AG08396 (cell line): Measurements from ENCODE around the gene CDH4.

ENCODE experiments used
- DNase-seq: peaks from one replicate; pipeline ENCODE4 v3.0.0; 2012; ENCODE audit warnings: low spot score, mixed read lengths

Gene CDH4

GRCh38 chr20:61561111-61561830, 309.2 kb downstream of the CDH4 start:
- no peak for DNase-seq

DNA sequence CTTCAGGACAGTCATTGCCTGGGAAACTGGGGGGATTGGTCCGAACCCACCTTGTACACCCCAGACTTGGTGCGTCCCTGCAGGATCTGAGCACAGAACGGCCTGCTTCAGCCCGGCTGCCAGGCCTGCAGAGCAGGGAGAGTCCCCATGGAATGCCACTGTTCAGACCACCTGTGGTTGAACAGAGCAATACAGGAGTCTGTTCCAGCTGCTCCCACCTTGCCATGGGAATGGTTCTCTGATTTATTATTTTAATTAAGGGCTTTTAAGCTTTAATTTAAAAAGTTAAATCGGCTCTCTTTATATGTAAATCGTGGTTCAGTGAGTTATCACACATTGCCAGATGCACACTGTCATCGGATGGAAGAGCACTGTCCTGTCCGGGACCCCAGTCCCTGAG, 310.4 kb downstream of the CDH4 start:
- no peak for DNase-seq

- no peak for DNase-seq
Measured at GRCh38 chr20:61562897-61563504, 310.9 kb downstream of the CDH4 start.

GRCh38 chr20:61564628-61565027, 312.6 kb downstream of the CDH4 start:
- no peak for DNase-seq

DNA sequence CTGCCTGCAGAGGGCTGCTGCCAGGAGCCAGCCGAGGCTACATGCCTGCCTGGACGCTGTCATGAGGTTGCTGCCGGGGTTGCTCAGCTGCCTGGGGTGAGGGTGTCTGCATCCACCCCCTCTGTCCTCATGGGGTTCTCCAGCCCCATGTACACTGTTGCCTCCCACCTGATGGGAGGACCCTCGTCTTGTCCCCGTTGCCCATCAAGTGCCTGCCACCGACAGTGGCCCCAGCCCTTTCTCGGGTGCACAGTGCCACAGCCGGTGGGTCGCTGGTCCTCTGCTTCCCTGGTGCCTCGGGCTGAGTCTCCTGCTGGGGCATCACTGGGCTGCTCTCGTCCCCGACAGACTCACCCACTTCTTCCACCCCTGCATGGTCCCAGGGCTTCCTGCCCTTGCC, 313.7 kb downstream of the CDH4 start:
- no peak for DNase-seq

GRCh38 chr20:61566691-61567090, 314.6 kb downstream of the CDH4 start:
- no peak for DNase-seq

- DNase-seq, result no peak
Measured at GRCh38 chr20:61567204-61567603, 315.1 kb downstream of the CDH4 start.

- no peak for DNase-seq
Measured at GRCh38 chr20:61569825-61570224, 317.8 kb downstream of the CDH4 start.

GRCh38 chr20:61570646-61571195, 318.7 kb downstream of the CDH4 start:
- no peak for DNase-seq

DNA sequence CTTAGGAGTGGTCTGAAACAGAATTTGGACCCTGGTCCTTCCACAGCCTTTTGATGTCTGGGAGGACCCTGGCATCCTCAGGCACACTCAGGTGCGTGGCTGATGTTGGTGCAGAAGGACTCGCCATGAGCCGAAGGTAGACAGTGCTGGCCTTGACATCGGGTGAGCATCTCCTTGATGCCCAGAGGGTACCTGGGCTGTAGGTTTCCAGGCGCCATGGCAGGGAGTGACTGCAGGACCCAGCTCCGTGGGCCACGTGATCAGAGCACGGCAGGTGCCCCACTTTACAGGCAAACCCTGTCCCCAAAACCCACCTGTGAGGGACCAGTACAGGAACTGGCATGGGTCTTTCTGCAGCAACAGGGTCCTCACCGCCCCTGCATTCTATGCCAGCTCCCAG, 319.2 kb downstream of the CDH4 start:
- no peak for DNase-seq

DNA sequence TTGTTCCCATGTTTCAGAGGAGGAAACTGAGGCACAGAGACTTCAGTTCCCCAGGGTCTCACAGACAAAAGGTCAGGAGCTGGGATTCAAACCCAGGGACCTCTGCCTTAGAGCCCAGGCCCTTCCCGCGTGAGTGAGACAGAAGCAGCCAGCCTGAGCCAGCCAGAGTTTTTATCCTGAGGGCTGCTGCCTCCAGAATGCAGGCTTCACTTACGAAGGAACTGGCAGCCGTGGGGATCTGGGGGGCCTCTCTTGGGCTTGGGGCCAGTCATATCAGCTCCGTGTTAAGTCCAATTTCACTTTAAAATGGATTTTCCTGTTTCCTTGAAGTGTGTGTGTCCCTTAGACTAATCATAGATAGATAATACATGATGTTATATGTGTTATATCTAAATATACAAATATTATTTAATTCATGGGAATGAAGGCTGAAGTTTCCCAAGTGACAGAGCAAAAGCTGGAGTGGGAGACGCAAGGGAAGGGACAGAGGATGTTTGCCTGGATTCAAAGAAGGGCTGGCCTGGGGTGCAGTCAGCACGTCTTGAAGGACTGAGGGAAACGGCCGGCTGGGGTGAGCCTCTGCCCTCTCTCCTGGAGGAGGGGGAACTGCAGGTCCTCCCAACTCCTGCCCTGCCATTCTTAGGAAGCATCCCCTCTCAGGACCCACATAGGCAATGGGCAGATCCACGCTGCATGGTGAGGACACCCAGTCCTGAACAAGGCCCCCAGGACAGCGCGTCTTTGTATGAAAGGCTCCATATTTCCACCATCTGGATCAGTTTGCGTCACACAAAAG, 320.1 kb downstream of the CDH4 start:
- DNase-seq, result no peak

DNA sequence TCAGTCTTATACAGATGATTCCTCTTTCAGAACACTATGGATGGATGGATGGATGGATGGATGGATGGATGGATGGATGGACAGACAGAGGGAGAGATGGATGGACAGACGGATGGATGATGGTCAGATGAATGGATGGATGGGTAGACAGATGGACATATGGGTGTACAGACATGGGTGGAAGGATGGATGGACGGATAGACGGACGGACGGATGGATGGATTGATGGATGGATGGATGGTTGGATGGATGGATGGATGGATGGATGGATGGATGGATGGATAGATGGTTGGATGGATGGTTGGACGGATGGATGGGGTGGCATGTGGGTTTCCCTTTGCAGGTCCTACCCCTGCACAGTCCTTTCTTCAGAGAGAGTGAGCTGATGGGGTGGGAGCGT, 320.7 kb downstream of the CDH4 start:
- no peak for DNase-seq

DNA sequence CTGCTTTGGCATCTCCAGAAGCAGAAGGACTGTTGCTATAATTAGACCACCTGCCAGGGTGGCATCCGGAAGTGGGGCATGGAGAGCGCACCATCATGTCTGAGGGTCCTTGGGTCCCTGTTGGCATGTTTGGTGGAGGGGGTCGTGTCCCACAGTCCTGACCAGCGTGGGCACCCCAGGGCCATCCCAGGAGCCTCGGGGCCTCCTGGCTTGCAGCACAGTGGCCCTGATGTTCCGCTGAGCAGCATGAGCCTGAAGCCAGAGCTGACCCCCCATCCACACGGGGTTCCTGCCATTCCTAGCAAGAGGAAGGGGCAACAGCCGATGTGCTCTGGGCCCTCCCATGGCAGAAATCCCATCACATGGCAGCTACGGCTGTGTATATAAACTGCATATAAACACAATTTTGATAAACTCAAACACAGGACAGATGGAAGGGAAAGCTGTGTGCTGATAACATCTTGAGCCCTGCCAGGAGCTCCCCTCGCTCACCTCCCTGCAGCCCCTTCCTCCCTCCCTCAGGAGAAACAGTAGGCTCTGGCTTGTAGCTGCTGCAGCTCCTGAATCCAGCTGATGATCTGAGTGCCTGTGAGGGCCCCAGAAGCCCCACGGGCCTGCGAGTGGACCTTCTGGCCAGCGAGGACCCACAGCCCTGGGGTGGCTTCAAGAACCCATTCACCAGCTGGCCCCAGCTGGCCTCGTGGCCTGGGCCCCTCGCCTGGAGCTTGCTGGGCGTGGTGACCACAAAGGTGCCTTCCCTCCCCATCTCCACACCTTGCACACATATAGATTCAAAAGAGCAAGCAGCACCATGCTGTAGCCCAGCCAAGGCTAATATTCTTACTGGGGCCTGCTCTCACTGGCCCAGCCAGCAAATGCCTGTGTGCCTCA, 321.6 kb downstream of the CDH4 start:
- no peak for DNase-seq

DNA sequence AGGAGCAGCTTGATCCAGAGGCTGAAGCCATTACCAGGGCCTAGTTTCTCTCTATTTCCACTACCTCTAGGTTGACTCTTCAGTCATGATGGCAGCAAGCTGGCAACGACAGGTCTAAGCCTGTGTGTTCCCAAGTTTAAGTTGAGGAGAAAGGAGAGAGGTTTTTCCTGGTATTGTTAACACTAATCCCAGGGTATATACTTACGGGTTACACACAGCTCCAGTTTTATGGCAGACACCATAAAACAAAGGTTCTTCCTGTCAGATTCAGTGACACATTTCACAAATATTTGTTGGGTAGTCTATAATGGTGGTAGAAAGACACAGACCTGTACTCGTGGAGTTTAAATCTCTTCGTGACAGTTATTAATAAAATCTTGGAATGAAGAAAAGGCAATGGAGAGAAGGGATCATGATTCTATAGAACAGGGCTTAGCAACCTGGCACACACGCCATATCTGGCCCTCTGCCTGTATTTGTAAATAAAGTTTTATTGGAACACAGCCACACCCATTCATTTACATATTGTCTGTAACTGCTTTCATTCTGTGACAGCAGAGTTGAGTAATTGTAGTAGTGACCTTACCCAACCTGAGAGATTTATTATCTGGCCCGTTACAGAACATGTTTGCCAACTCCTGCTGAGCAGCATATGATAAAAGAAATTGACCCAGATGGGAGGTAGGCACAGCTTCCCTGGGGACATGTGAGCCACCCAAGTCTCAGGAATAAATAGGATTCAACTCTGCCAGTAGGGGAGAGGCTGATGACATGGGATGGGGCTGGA, 323.3 kb downstream of the CDH4 start:
- DNase-seq, result no peak

DNA sequence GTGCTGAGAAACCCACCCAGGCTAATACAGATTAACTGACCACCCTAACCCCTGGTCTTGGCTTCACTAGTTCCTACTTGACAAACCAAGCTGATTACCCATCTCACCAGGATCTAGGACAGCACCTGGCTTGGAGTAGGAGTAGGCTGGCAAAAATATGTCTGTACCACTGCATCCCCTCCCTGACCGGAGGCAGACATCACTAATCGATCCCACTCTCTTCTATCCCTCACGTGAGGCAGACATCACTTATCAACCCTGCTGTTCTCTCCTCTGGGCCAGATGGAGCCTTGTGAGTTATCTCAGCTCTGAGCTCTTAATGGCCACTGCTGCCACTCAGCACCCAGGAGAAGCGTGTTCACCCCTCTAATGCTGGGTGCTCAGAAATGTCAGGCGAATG, 324.3 kb downstream of the CDH4 start:
- DNase-seq, result no peak

GRCh38 chr20:61577065-61577464, 325.0 kb downstream of the CDH4 start:
- DNase-seq, result no peak

DNA sequence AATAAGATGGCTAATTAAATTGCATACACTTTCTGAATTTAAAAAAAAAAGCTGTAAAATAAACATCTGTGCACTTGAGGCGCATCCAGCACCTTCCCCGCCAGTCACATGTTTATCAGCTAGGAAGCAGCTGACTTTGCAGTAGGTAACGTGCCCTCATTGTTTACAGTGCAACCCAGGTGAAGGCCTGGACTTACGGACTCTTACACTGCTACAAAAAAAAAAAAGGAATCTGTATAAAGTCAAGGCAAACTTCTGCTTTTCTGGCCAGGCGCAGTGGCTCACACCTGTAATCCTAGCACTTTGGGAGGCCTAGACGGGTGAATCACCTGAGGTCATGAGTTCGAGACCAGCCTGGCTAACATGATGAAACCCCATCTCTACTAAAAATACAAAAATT, 327.8 kb downstream of the CDH4 start:
- no peak for DNase-seq

DNA sequence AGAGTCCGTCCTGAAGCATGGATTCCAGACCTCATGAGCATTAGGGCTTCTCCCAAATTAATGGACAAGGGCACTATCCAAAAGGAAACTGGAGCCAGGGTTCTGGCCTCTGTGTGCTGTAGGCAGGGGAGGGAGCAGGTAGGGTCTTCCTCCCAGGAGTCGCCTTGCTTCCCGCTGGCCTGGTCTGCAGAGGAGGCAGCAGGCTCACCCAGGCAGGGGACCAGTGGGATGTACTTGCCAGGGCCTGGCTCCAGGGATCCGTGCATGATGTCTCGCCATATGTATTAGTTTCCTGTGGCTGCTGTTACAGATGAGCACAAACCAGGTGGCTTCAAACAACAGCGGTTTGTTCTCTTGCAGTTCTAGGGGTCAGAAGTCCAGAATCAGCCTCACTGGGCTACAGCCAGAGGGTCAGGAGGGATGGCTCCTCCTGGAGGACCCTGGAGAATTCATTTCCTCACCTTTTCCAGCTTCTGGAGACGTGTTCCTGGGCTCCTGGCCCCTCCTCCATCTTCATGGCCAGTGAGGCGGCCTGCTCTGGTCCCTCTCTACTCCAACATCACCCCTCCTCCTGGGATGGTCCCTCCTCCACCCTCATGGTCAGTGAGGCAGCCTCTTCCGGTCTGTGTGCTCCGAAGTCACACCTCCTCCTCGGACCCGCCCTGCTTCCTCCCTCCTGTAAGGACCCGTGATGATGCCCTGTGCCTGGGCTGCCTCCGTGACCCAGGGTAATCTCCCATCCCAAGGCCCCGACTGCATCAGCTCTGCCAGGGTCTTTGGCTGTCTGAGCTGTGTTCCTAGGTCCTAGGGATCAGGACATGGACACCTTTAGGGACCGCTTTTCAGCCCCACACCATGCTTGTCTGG, 329.1 kb downstream of the CDH4 start:
- no peak for DNase-seq

- no peak for DNase-seq
Measured at GRCh38 chr20:61581825-61582188, 329.7 kb downstream of the CDH4 start.
